Hepatocyte (in vitro differentiated cells): Measurements from ENCODE around the gene GALNT7.

Experiments used
- CTCF ChIP-seq: fragments of 200-600 bp; sonication (generic); IDR thresholded peaks from 2 replicates; pipeline ENCODE4 v1.5.1; 2016; ENCODE audit warnings: antibody characterized with exemption, mild to moderate bottlenecking; ENCODE audit not compliant: poor library complexity
- EZH2phosphoT487 ChIP-seq: fragments of 200-600 bp; sonication (generic); IDR thresholded peaks from one replicate; pipeline ENCODE4 v1.6.1; 2018; ENCODE audit warnings: antibody characterized with exemption, mild to moderate bottlenecking, low read depth, moderate library complexity; ENCODE audit not compliant: unreplicated experiment, severe bottlenecking

GRCh38 chr4:173223743-173224142 lies 55.1 kb downstream of the GALNT7 start:
- no peak for TF ChIP-seq EZH2phosphoT487
- TF ChIP-seq CTCF = no peak
